ENCODE data around the gene MCC.

- TF ChIP-seq GATA2 (IDR thresholded peaks at IDR 0.05; ENCODE audit: low read depth, low read length): no peak
- no peak for TF ChIP-seq GATA3 (IDR thresholded peaks at IDR 0.05; ENCODE audit: low read depth, low read length)
These were observed 342.4 kb downstream of the MCC start for GRCh38 chr5:113145757-113146387.
